GM06990 (cell line): ENCODE measurements around the gene DMBT1.

Experiments
- DNase-seq: peaks from one replicate; pipeline ENCODE4 v3.0.0-alpha.2; 2011; ENCODE audit not compliant: insufficient read length; ENCODE audit errors: extremely low read depth
- H3K27me3 ChIP-seq: replicated peaks from 2 replicates; pipeline ENCODE4 v1.6.0; 2011; ENCODE audit warnings: low read length; ENCODE audit not compliant: control insufficient read depth, insufficient read depth
- H3K36me3 ChIP-seq: 2 replicates; pipeline ENCODE4 v1.5.1; 2011; ENCODE audit warnings: low read length; ENCODE audit not compliant: control insufficient read depth, insufficient read depth
- H3K4me3 ChIP-seq: replicated peaks from 2 replicates; pipeline ENCODE4 v1.5.1; 2011; ENCODE audit warnings: low read depth, mild to moderate bottlenecking, control low read depth, low read length
- TF ChIP-seq, protein P1 (sequence below): IDR thresholded peaks from 2 replicates; pipeline ENCODE4 v1.5.1; 2011; ENCODE audit warnings: low read length, control low read depth, mild to moderate bottlenecking, inconsistent platforms; ENCODE audit not compliant: insufficient read depth, poor library complexity, severe bottlenecking

Gene DMBT1

DNA sequence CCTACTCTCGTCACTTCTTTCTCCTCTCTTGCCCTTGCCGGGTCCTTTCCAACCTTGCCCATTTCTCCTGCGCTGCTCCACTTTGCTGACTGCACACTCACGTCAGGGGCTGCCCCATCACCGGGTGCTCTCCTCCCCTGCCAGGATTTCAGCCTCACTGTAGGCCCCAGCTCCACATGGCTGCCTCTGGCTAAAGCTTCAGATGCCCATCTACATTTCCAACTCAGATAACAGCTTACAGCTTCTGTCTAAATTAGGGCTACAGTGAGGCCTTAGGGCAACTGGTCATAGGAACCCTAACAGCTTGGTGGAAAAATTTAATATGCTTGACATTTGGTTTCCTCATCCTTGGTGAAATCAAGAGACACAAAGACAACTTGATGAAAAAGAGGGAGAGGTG, 113.2 kb downstream of the DMBT1 start:
- no peaks in the 10 kb centered on the region for H3K27me3 ChIP-seq
- no peak for DNase-seq
- H3K36me3 ChIP-seq = no peaks in the 10 kb centered on the region
- H3K4me3 ChIP-seq = no peak overlapping the region
- TF ChIP-seq, protein P1, sequence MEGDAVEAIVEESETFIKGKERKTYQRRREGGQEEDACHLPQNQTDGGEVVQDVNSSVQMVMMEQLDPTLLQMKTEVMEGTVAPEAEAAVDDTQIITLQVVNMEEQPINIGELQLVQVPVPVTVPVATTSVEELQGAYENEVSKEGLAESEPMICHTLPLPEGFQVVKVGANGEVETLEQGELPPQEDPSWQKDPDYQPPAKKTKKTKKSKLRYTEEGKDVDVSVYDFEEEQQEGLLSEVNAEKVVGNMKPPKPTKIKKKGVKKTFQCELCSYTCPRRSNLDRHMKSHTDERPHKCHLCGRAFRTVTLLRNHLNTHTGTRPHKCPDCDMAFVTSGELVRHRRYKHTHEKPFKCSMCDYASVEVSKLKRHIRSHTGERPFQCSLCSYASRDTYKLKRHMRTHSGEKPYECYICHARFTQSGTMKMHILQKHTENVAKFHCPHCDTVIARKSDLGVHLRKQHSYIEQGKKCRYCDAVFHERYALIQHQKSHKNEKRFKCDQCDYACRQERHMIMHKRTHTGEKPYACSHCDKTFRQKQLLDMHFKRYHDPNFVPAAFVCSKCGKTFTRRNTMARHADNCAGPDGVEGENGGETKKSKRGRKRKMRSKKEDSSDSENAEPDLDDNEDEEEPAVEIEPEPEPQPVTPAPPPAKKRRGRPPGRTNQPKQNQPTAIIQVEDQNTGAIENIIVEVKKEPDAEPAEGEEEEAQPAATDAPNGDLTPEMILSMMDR = no peak

DNA sequence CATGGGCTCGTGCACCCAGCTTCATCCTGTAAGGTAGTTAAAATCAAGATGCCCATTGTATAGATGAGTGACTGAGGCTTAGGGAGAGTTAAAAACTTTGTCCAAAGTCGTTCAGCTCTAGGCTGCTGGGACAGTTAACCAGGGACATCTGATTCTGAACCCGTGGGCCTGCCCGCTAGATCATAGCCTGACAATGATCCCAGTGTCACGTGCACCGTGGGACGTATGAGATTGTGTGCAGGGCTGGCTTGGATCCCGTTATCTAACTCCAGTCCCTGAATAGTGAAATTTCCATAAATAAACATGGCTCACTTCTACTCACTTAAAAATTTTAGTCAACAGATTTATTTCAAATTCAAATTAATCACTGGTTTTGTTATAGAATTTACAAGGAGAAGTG, 114.2 kb downstream of the DMBT1 start:
- no peak for DNase-seq
- Histone ChIP-seq H3K27me3 (no peaks in the 10 kb centered on the region), H3K4me3 (no peak overlapping the region), H3K36me3 (no peaks in the 10 kb centered on the region)
- TF ChIP-seq, protein P1 = no peak

DNA sequence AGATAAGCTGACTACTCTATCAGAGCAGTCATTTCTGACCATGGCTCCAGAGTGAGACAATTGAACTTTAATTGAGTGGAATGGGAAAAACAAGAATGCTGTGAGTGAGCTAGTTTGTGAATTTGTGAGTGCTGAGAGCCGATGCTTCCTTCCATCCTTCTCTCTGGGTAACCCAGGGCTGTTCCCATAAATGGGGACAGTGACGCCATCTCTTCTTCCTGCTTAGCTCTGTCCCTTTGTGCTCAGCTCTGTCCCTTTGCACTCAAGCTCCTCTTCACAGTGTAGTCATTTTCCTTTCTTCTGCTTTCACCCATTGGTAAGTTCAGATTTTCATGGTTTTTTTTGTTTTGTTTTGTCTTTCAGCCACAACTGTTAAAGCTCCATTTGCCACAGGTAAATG, 114.7 kb downstream of the DMBT1 start:
- Histone ChIP-seq H3K4me3 (no peak overlapping the region), H3K27me3 (no peaks in the 10 kb centered on the region), H3K36me3 (no peaks in the 10 kb centered on the region)
- no peak for DNase-seq
- TF ChIP-seq, protein P1 = no peak

GRCh38 chr10:122678266-122678665, 117.7 kb downstream of the DMBT1 start:
- DNase-seq = no peak
- TF ChIP-seq, protein P1 = no peak
- Histone ChIP-seq H3K36me3 (no peaks in the 10 kb centered on the region), H3K4me3 (no peak overlapping the region), H3K27me3 (no peaks in the 10 kb centered on the region)

DNA sequence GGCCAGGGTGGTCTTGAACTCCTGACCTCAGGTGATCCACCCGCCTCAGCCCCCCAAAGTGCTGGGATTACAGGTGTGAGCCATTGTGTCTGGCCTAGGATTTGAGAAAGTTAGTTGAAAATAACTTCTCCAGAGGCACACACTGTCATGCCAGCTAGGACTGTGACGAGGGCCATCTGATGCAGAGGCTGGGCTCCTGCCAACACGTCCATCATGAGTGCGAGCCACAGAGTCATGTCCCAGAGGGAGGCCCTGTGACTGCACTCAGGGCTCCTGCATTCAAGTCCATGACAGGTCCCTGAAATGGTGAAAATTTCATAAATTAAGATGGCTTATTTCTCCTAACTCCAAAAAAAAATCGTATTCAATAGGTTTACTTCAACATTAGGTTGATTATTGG, 122.0 kb downstream of the DMBT1 start:
- H3K27me3 ChIP-seq = no peaks in the 10 kb centered on the region; the same call in 1 of the 2 replicates
- TF ChIP-seq, protein P1 = no peak

More for the DNA sequence above, 122.0 kb downstream of the DMBT1 start:
- no peaks in the 10 kb centered on the region for H3K36me3 ChIP-seq
- H3K4me3 ChIP-seq = no peak overlapping the region
- no peak for DNase-seq
